A204.1 (cell line): Measurements from ENCODE around the gene PLCD1.
"Not testable (repeated sequence)": the region's sequence is repeated elsewhere in the genome, so short reads cannot be mapped to it uniquely, and the experiment has no call there.

Experiments
- FAIRE-seq: peaks from 2 replicates; lab custom pipeline; 2012; peaks lifted over from hg19 to GRCh38; lab: Jason Lieb, UNC

The PLCD1 gene

GRCh38 chr3:37985637-37986320 lies 43.7 kb downstream of the PLCD1 start:
- FAIRE-seq: no peak

DNA sequence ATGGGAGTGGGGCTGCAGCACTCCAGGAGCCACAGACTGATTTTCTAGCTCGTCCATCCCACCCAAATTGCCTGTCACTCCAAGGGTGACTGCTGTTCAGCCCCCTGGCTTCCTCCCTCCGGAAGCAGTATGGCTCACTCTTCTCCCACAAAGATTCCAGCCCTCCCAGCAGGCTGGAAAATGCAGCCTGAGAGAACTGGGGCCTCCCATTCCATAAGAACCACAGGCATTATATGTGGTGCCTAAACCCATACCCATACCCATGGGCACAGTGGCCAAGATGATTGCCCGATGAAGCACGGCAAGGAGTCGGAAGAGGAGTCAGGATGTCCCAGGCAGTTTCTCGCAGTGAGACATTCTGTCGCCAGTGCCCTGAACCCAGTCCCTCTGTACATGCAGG lies 44.8 kb downstream of the PLCD1 start:
- FAIRE-seq: no peak

DNA sequence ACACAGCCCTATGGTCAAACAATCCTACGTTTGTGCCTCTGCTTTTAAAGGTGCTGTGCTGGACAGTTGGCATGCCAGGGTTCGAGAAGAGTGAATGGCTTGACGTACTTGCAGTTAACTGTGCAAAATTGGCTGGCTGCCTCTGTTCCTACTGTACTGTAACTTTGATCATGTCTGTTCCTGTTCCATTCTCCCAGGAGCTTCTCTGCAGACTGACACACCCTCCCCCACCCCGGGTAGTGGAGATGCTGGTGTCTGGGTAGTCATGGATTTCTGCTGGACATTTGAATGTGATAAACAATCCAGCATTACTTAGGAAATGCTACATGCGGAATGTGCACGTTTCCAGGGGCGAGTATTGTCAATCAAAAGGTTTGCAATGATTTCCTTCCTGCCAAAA lies 45.4 kb downstream of the PLCD1 start:
- no peak for FAIRE-seq

DNA sequence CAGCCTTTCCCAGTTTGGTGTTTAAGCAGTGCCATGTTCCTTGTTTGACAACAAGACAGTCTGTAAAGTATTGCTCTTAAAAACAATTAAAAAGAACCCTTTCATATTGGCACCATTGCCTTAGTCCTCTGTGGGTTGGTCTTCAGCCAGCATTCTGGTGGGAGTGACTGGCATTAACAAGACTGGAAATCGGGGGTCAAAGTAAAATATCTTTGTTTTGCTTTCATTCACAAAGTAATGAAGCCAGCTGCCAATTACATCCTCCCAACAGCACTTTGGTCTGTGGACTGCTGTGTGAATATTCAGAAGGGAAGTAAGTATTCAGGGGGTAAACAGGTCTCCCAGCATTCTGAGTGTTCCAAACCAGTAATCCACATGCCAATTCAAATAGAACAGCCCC lies 47.1 kb downstream of the PLCD1 start:
- FAIRE-seq: no peak

GRCh38 chr3:37981348-37981664 lies 48.1 kb downstream of the PLCD1 start:
- no peak for FAIRE-seq

DNA sequence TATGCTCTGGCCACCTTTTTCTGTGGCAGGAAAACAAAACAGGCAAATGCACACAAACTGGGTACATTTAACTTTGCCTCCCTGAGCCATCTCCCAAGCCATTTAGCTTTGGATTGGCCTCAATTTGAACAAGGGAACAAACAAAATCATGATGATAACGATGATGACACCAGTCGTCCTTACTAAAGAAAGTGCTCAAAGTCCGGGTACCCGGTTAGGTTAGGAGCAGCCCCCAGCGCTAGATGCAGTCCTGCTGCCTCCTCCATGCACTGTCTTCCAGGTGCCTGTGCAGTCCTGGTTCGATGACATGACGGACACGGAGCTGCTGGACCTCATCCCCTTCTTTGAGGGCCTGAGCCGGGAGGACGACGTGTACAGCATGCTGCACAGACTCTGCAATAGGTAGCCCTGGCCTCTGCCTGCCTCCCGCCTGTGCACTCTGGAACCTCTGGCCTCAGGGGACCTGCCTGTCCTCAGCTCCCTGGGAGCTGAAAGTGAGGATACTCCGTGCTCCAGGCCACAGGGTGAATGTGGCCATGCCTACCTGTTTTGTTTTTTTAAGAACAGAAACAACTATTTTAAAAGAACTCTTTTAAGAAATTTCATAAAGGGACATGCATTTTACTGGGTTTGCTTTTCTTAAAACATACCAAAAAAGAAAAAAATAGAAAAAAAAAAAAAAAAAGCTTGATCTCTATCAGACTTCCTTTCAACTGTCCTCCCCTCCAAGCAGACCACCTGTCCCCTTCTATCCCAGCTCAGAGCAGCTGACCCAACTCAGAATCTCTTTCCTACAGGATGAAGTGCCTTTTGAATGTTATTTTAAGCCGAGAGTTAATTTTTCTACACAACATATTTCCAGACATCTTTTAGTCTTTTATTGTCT lies 48.7 kb downstream of the PLCD1 start:
- FAIRE-seq: no peak

- no peak for FAIRE-seq
Observed at GRCh38 chr3:37979541-37980461, 49.6 kb downstream of the PLCD1 start.

DNA sequence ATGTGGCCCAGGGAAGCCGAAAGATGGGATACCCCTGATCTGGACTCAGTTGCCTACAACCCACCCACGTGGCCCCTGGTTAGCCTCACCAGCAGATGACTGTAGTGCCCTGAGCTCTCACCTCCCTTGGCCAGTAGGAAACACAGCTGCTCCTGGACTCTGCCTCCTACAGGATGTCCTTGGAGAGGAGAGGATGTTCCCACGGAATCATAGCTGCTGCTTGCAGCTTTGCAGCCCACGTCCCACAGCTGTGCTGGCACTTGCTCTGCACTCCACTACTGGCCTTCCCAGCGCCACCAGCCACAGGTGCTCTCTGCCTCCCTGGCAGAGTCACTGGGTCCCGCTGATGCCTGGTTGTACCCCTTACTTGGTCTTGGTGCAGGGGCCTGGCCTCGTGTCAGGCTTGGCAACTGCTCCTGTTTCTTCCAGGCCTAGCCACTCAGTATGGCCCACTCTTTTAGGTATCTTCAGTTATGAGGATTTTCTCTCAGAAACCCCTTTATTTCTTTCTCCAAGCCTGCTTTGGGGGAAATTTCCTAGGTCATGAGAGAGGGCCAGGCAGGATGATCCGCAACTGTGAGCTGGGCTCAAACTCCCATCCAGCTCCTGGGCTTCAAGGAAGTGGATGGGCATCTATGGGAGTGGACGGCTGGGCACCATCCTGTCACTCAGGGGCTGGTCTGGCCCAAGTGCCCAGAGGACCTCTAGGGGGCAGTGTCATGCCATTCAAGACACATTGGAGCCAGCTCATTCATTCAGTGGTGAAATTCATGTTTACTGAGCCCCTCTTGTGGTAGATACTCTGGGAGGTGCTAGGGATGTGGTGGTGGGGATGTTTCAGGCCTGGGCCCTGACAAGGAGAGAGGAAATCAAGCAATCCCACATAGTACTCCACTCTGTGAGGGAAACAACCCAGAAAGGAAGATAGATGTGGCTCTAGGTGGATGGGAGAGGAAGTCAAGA lies 55.0 kb downstream of the PLCD1 start:
- FAIRE-seq: no peak

- no peak for FAIRE-seq
Observed at GRCh38 chr3:37973246-37974054, 56.0 kb downstream of the PLCD1 start.

DNA sequence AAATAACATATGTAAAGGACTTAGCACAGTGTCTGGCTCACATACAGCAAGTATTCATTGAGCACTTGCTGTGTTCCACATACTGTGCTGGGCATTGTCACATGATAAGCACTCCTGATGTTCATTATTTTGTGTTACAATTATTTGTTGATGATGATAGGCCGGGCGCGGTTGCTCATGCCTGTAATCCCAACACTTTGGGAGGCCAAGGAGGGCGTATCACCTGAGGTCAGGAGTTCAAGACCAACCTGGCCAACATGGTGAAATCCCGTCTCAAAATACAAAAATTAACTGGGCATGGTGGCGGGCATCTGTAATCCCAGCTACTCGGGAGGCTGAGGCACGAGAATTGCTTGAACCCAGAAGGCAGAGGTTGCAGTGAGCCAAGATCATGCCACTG lies 57.4 kb downstream of the PLCD1 start:
- FAIRE-seq: not testable (repeated sequence)

DNA sequence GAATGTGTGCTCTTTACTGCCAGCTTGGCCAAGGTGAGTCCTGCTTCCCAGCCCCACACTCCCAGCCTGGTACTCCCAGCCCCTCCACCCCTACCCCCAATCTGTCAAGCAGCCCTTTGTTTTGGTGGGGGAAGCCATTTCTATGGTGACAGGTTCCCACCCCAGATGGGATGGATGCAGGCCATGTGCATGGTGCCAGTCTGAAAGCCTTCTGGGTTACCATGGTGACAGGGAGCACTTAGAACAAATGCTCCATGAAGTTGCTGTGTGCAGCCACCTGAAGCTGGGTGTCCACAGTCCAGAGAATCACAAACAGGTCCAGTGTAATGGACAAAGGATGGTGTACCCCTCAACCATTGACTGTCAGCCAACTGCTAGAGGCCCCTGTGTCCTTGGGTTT lies 58.0 kb downstream of the PLCD1 start:
- FAIRE-seq: no peak

DNA sequence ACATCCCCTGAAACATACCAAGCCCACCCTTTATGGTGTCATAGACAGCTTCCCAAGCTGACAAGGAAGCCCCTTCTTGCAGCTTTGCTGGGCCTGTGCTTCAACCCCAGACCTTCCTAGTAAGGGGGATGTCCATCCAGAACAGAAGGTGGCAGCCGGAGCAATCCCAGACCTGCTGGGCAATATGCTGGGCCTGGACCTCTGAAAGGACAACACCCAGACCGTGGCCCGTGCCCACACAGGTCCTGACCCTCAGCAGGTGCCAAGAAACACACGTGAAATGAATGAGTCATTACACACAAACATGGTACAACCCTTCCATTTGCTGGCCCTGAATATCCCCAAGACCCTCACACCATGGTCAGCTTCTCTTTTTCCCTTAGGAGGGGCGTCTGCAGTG lies 58.6 kb downstream of the PLCD1 start:
- no peak for FAIRE-seq

- FAIRE-seq: no peak
Observed at GRCh38 chr3:37969596-37970100, 59.8 kb downstream of the PLCD1 start.

GRCh38 chr3:37968813-37969595 lies 60.4 kb downstream of the PLCD1 start:
- FAIRE-seq: no peak

GRCh38 chr3:37968199-37968598 lies 61.2 kb downstream of the PLCD1 start:
- no peak for FAIRE-seq

DNA sequence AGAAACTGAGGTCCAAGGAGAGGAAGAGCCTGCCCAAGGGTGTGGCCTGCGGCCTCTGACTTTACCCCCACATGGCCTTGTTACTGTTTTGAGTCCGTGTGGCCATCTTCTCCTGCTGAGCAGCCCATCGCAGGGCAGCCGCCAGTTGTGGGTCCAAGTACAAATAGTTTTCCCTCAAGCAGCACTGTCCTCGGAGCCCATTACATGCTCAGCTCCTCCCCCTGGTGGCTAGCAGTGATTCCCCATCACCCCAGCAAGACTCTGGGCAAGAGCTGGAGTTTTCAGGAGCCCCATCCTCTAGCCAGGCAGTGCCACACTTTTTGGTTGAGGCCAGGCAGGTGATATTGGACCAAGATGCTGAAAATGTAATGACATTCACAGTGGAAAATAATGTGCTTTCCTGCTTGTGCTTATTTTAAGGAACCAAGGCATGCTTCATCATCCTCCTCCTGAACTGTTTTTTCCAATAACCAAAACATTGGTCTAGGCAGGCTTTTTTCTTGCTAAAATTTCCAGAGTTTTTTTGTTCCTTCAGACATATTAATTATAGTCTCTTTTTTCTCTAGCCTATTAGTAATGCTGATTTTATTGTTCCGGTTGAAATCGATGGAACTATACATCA lies 62.1 kb downstream of the PLCD1 start:
- FAIRE-seq: no peak

DNA sequence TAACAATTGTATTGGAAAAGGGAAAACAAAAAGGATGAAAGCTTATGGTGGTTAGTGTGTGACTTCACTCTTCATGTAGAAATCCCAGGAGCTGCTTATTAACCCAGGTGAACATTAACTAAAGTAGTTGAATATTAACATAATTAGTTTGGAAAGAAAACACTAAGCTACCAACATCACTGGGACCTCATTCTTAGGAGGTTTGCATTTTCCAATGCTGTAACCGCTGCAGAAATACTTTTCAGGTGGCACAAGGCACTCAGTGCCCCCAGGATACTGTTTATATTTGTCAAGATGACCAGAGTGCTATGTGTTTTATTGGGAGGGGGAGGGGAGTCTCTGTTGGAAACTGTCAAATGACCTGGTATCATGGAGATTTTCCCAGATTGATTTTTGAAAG lies 64.7 kb downstream of the PLCD1 start:
- no peak for FAIRE-seq

DNA sequence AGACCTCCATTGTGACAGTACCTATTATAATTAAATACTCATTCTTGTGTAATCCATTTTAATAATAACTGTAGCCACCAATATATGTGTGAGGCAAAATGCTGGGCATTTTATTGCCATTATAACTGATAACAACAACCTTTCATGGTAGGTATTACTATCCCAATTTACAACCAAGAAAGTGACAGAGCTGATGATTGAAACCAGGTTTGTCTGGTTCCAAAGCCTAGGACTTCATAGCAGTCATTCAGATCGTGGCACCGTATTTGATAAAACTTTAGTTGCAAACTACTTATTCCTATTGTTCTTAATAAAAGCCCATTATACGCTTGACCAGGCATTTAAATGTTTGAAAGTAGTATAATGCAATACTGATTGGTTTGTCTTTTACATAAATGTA lies 65.3 kb downstream of the PLCD1 start:
- no peak for FAIRE-seq

DNA sequence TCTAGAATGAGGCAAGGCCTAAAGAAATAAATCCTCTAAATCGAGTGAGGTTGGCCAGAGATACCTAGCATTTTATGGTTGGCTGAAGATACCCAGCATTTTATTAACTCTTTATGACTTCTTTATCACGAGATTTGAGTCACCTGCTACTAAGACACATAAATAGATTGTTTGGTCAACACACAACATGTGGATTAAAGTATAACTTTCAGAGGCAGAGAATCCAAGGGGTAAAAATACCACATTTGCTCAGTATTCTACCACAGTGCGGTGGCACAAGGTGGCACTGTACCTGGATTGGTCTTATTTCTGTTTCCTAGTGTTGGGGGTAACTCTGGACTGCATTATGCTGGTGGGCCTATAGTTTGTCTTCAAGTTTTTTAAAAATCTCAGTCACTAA lies 65.8 kb downstream of the PLCD1 start:
- no peak for FAIRE-seq
